Endodermal cell (in vitro differentiated cells): Measurements from ENCODE around the gene DLGAP5. TPM values are rescaled to one million over a fixed set of nuclear protein-coding genes. Genes with fewer than 3 reads are reported as not detected.

ENCODE experiments used
- DNase-seq: peaks from one replicate; pipeline ENCODE4 v3.0.0-alpha.2; 2017
- H3K27ac ChIP-seq: 2 replicates; pipeline ENCODE4 v1.5.1; 2013; ENCODE audit warnings: mild to moderate bottlenecking, low read depth, low read length, moderate library complexity
- H3K27me3 ChIP-seq: 2 replicates; pipeline ENCODE4 v1.6.1; 2013; ENCODE audit warnings: mild to moderate bottlenecking, low read length, moderate library complexity; ENCODE audit not compliant: insufficient read depth, control insufficient read depth, poor library complexity, severe bottlenecking
- H3K36me3 ChIP-seq: 2 replicates; pipeline ENCODE4 v1.7.0; 2013; ENCODE audit warnings: mild to moderate bottlenecking, low read length, moderate library complexity; ENCODE audit not compliant: control insufficient read depth, insufficient read depth
- H3K4me1 ChIP-seq: one replicate; pipeline ENCODE4 v1.7.0; 2013; ENCODE audit warnings: low read length; ENCODE audit not compliant: control insufficient read depth, insufficient read depth
- H3K4me3 ChIP-seq: 2 replicates; pipeline ENCODE4 v1.5.1; 2013; ENCODE audit warnings: mild to moderate bottlenecking, low read length, moderate library complexity
- H3K9ac ChIP-seq: 2 replicates; pipeline ENCODE4 v1.6.1; 2013; ENCODE audit warnings: mild to moderate bottlenecking, low read length, moderate library complexity; ENCODE audit not compliant: poor library complexity, severe bottlenecking; ENCODE audit errors: extremely low read depth
- H3K9me3 ChIP-seq: 2 replicates; pipeline ENCODE4 v1.6.1; 2013; ENCODE audit warnings: mild to moderate bottlenecking, low read length, moderate library complexity; ENCODE audit not compliant: control insufficient read depth
- H3K27ac Mint-ChIP-seq: 2 replicates; pipeline ENCODE4 v1.8.0; 2020; ENCODE audit warnings: mixed read lengths
- H3K27me3 Mint-ChIP-seq: 2 replicates; pipeline ENCODE4 v1.8.0; 2021; ENCODE audit warnings: mild to moderate bottlenecking, mixed read lengths; ENCODE audit not compliant: insufficient read depth
- H3K36me3 Mint-ChIP-seq: 2 replicates; pipeline ENCODE4 v1.8.0; 2020; ENCODE audit warnings: low read depth, mixed read lengths
- H3K4me1 Mint-ChIP-seq: 2 replicates; pipeline ENCODE4 v1.8.0; 2020; ENCODE audit warnings: mixed read lengths
- H3K4me3 Mint-ChIP-seq: 2 replicates; pipeline ENCODE4 v1.8.0; 2020; ENCODE audit warnings: mild to moderate bottlenecking, moderate library complexity, mixed read lengths
- H3K9me3 Mint-ChIP-seq: 2 replicates; pipeline ENCODE4 v1.8.0; 2020; ENCODE audit warnings: mild to moderate bottlenecking, mixed read lengths
- CTCF ChIP-seq: fragments of 200-600 bp; sonication (generic); conservative IDR thresholded peaks from 2 replicates; pipeline ENCODE4 v1.5.0; 2021; ENCODE audit warnings: antibody characterized with exemption, mild to moderate bottlenecking
- WGBS, 2 experiments: methylation state at CpG; one replicate each; pipeline versions ENCODE4 v1.1.5 to v1.1.7; 2013; ENCODE audit warnings: missing lambda C conversion rate in 2 of 2, mixed read lengths in 1 of 2; ENCODE audit not compliant: insufficient coverage in 1 of 2, insufficient read length in 1 of 2; 5-methylcytosine and 5-hydroxymethylcytosine counted together
- total RNA-seq, 2 donors: library from RNA; stranded (reverse); fragmentation: NEBNext Ultra II Directional in 1 of 2; extraction: Animal tissue kit (Norgen Biotek cat#: 25700) in 1 of 2; gene quantifications; 2 replicates in 1 of 2; 3 replicates in 1 of 2; pipeline ENCODE4 v1.2.1, GENCODE V29; 2021

The DLGAP5 gene
- total RNA-seq, 2 donors from 2014 or later, result 71.1 to 112 TPM

GRCh38 chr14:55115861-55116245 lies 75.5 kb downstream of the DLGAP5 start:
- Histone ChIP-seq H3K27me3 (no peaks in the 10 kb centered on the region), H3K27ac (no peak overlapping the region), H3K9me3 (no peaks in the 10 kb centered on the region), H3K4me1 (peaks cover 15% of the 10 kb centered on the region), H3K36me3 (no peaks in the 10 kb centered on the region), H3K9ac (no peak overlapping the region), H3K4me3 (no peak overlapping the region)
- no peaks in the 10 kb centered on the region for H3K9me3 Mint-ChIP-seq
- DNase-seq, result no peak
- no peaks in the 10 kb centered on the region for H3K36me3 Mint-ChIP-seq
- H3K27ac Mint-ChIP-seq, result no peak overlapping the region
- H3K4me1 Mint-ChIP-seq, result peaks cover 27% of the 10 kb centered on the region
- WGBS, 2 experiments, result 87 to 90% methylated on average over 3 to 4 of the region's 4 CpGs
- TF ChIP-seq CTCF, result no peak
- H3K4me3 Mint-ChIP-seq, result no peak overlapping the region
- H3K27me3 Mint-ChIP-seq, result peaks cover 3% of the 10 kb centered on the region

- Mint-ChIP-seq H3K27ac (no peak overlapping the region), H3K4me1 (peaks cover 25% of the 10 kb centered on the region), H3K9me3 (no peaks in the 10 kb centered on the region), H3K27me3 (peaks cover 2% of the 10 kb centered on the region), H3K36me3 (no peaks in the 10 kb centered on the region), H3K4me3 (no peak overlapping the region)
- Histone ChIP-seq H3K27ac (no peak overlapping the region), H3K4me1 (peaks cover 15% of the 10 kb centered on the region), H3K36me3 (no peaks in the 10 kb centered on the region), H3K9ac (no peak overlapping the region), H3K4me3 (no peak overlapping the region), H3K9me3 (no peaks in the 10 kb centered on the region), H3K27me3 (no peaks in the 10 kb centered on the region)
- no peak for TF ChIP-seq CTCF
- 78 to 86% methylated on average over 1 to 3 of the region's 3 CpGs for WGBS, 2 experiments
- DNase-seq, result no peak
Observed at GRCh38 chr14:55115460-55115859, 75.9 kb downstream of the DLGAP5 start.

GRCh38 chr14:55114720-55115119 lies 76.7 kb downstream of the DLGAP5 start:
- H3K27ac ChIP-seq, result no peak overlapping the region
- H3K27me3 ChIP-seq, result no peaks in the 10 kb centered on the region
- no peak overlapping the region for H3K9ac ChIP-seq
- H3K4me3 ChIP-seq, result no peak overlapping the region
- 94 to 100% methylated on average over 1 to 2 of the region's 2 CpGs for WGBS, 2 experiments
- Mint-ChIP-seq H3K36me3 (no peaks in the 10 kb centered on the region), H3K4me3 (no peak overlapping the region), H3K9me3 (no peaks in the 10 kb centered on the region), H3K27ac (no peak overlapping the region), H3K27me3 (peaks cover 2% of the 10 kb centered on the region), H3K4me1 (peaks cover 25% of the 10 kb centered on the region)
- no peak for TF ChIP-seq CTCF
- no peaks in the 10 kb centered on the region for H3K36me3 ChIP-seq
- no peaks in the 10 kb centered on the region for H3K9me3 ChIP-seq
- DNase-seq, result no peak
- H3K4me1 ChIP-seq, result peaks cover 15% of the 10 kb centered on the region
